ENCODE measurements around the gene MRPS22. TPM values are rescaled to one million over a fixed set of nuclear protein-coding genes. Genes with fewer than 3 reads are reported as not detected.

Gene MRPS22
- total RNA-seq, 6 experiments from 2014 or later: 65.8 to 74.1 (median 71.0) TPM

GRCh38 chr3:139353920-139354556 is 10.2 kb downstream of the MRPS22 start:
- TF ChIP-seq CTCF (IDR thresholded peaks at IDR 0.05): peak; percentile 82
- Mint-ChIP-seq H3K4me1 (ENCODE audit: low read depth) (peaks cover 6% of the 10 kb centered on the region; the same call in 1 of the 2 replicates), H3K27ac (0 out of 2 replicates have a peak overlapping the region, but pooled peaks have one; percentile 21), H3K4me3 (no peak overlapping the region), H3K9me3 (no peaks in the 10 kb centered on the region), H3K36me3 (ENCODE audit: low read depth) (peaks cover 62% of the 10 kb centered on the region), H3K27me3 (ENCODE audit: insufficient read depth) (peaks cover 6% of the 10 kb centered on the region; the same call in 1 of the 2 replicates)
- peak; percentile 79 for DNase-seq

- Mint-ChIP-seq H3K36me3 (ENCODE audit: low read depth) (peaks cover 60% of the 10 kb centered on the region), H3K9me3 (no peaks in the 10 kb centered on the region), H3K4me3 (no peak overlapping the region), H3K27ac (peak overlapping the region; percentile 63), H3K27me3 (ENCODE audit: insufficient read depth) (peaks cover 6% of the 10 kb centered on the region; the same call in 1 of the 2 replicates), H3K4me1 (ENCODE audit: low read depth) (peaks cover 6% of the 10 kb centered on the region; the same call in 1 of the 2 replicates)
- TF ChIP-seq CTCF (IDR thresholded peaks at IDR 0.05): no peak
- no peak for DNase-seq
Observed at GRCh38 chr3:139354661-139355060, 10.8 kb downstream of the MRPS22 start.

GRCh38 chr3:139355476-139355875 is 11.7 kb downstream of the MRPS22 start:
- H3K4me1 Mint-ChIP-seq (ENCODE audit: low read depth): peaks cover 6% of the 10 kb centered on the region; the same call in 1 of the 2 replicates
- peaks cover 6% of the 10 kb centered on the region for H3K27me3 Mint-ChIP-seq (ENCODE audit: insufficient read depth)
- peak overlapping the region; percentile 63 for H3K27ac Mint-ChIP-seq
- TF ChIP-seq CTCF (IDR thresholded peaks at IDR 0.05): no peak
- no peaks in the 10 kb centered on the region for H3K9me3 Mint-ChIP-seq
- H3K4me3 Mint-ChIP-seq: no peak overlapping the region
- no peak for DNase-seq
- peaks cover 62% of the 10 kb centered on the region for H3K36me3 Mint-ChIP-seq (ENCODE audit: low read depth)

GRCh38 chr3:139355891-139356290 is 12.1 kb downstream of the MRPS22 start:
- Mint-ChIP-seq H3K4me1 (ENCODE audit: low read depth) (peaks cover 6% of the 10 kb centered on the region; the same call in 1 of the 2 replicates), H3K9me3 (no peaks in the 10 kb centered on the region), H3K27ac (peak overlapping the region; percentile 63), H3K36me3 (ENCODE audit: low read depth) (peaks cover 63% of the 10 kb centered on the region), H3K27me3 (ENCODE audit: insufficient read depth) (peaks cover 6% of the 10 kb centered on the region), H3K4me3 (no peak overlapping the region)
- DNase-seq: no peak
- no peak for TF ChIP-seq CTCF (IDR thresholded peaks at IDR 0.05)

- Mint-ChIP-seq H3K36me3 (ENCODE audit: low read depth) (peaks cover 56% of the 10 kb centered on the region), H3K4me3 (no peak overlapping the region), H3K9me3 (no peaks in the 10 kb centered on the region), H3K27me3 (ENCODE audit: insufficient read depth) (peaks cover 6% of the 10 kb centered on the region), H3K27ac (peak overlapping the region; percentile 31; the same call in 1 of the 2 replicates), H3K4me1 (ENCODE audit: low read depth) (peaks cover 10% of the 10 kb centered on the region; the same call in 1 of the 2 replicates)
- DNase-seq: no peak
- TF ChIP-seq CTCF (IDR thresholded peaks at IDR 0.05): no peak
Observed at GRCh38 chr3:139357899-139358298, 14.1 kb downstream of the MRPS22 start.

Data from HFFc6 (cell line).